Keratinocyte (primary cell): ENCODE data around the gene ZNF423. TPM values are rescaled to one million over a fixed set of nuclear protein-coding genes. Genes with fewer than 3 reads are reported as not detected.

Experiments
- DNase-seq: peaks from one replicate; pipeline ENCODE4 v3.0.0-alpha.2; 2011; ENCODE audit warnings: low read depth, missing footprints, low spot score
- FAIRE-seq: peaks from 2 replicates; lab custom pipeline; 2011; peaks lifted over from hg19 to GRCh38; lab: Jason Lieb, UNC
- H2AFZ ChIP-seq: 2 replicates; pipeline ENCODE4 v1.6.0; 2012; ENCODE audit warnings: low read length, control low read depth, inconsistent platforms; ENCODE audit not compliant: control insufficient read depth
- H3K27ac ChIP-seq: 2 replicates; pipeline ENCODE4 v1.5.1; 2011; ENCODE audit warnings: low read length; ENCODE audit not compliant: control insufficient read depth, insufficient read depth
- H3K27me3 ChIP-seq: 3 replicates; pipeline ENCODE4 v1.6.0; 2011; ENCODE audit warnings: low read length; ENCODE audit not compliant: control insufficient read depth, insufficient read depth; ENCODE audit errors: extremely low read depth
- H3K36me3 ChIP-seq, 2 experiments: 2 replicates in 1 of 2; 3 replicates in 1 of 2; pipeline ENCODE4 v1.5.1; 2011; ENCODE audit warnings: low read length in 2 of 2, mild to moderate bottlenecking in 1 of 2; ENCODE audit not compliant: control insufficient read depth in 2 of 2, insufficient read depth in 2 of 2; ENCODE audit errors: extremely low read depth in 1 of 2
- H3K4me1 ChIP-seq: 3 replicates; pipeline ENCODE4 v1.5.1; 2011; ENCODE audit warnings: low read length; ENCODE audit not compliant: control insufficient read depth, insufficient read depth; ENCODE audit errors: extremely low read depth
- H3K4me2 ChIP-seq: 3 replicates; pipeline ENCODE4 v1.6.0; 2011; ENCODE audit warnings: low read depth, low read length; ENCODE audit not compliant: control insufficient read depth, insufficient read depth; ENCODE audit errors: extremely low read depth
- H3K4me3 ChIP-seq, 3 experiments: fragments of 200-600 bp in 1 of 3; sonication (generic) in 1 of 3; 2 replicates in 2 of 3; 3 replicates in 1 of 3; pipeline ENCODE4 v1.5.1; 2011 to 2016; ENCODE audit warnings: low read length in 3 of 3, mild to moderate bottlenecking in 3 of 3, control low read depth in 2 of 3, inconsistent platforms in 1 of 3, low read depth in 1 of 3, mixed read lengths in 1 of 3, mixed run types in 1 of 3, moderate library complexity in 1 of 3; ENCODE audit not compliant: control insufficient read depth in 2 of 3, insufficient read depth in 2 of 3; ENCODE audit errors: extremely low read depth in 1 of 3
- H3K79me2 ChIP-seq: 2 replicates; pipeline ENCODE4 v1.6.0; 2012; ENCODE audit warnings: low read length; ENCODE audit not compliant: control insufficient read depth, insufficient read depth
- H3K9ac ChIP-seq: 3 replicates; pipeline ENCODE4 v1.6.0; 2011; ENCODE audit warnings: low read length; ENCODE audit not compliant: control insufficient read depth, insufficient read depth; ENCODE audit errors: extremely low read depth
- H3K9me1 ChIP-seq: 3 replicates; pipeline ENCODE4 v1.6.0; 2011; ENCODE audit warnings: low read length; ENCODE audit not compliant: control insufficient read depth, insufficient read depth; ENCODE audit errors: extremely low read depth
- H3K9me3 ChIP-seq: 2 replicates; pipeline ENCODE4 v1.5.1; 2012; ENCODE audit warnings: low read depth, low read length; ENCODE audit not compliant: control insufficient read depth
- H4K20me1 ChIP-seq: 3 replicates; pipeline ENCODE4 v1.6.0; 2011; ENCODE audit warnings: low read length; ENCODE audit not compliant: control insufficient read depth, insufficient read depth; ENCODE audit errors: extremely low read depth
- CTCF ChIP-seq, 3 experiments: IDR thresholded peaks in 1 of 3; conservative IDR thresholded peaks in 1 of 3; optimal IDR thresholded peaks in 1 of 3; 2 replicates in 2 of 3; 3 replicates in 1 of 3; pipeline versions ENCODE3 to v1.5.1; 2011; ENCODE audit warnings: low read length in 3 of 3, mild to moderate bottlenecking in 3 of 3, moderate library complexity in 2 of 3, control low read depth in 1 of 3, inconsistent platforms in 1 of 3; ENCODE audit not compliant: insufficient read depth in 2 of 3; ENCODE audit errors: extremely low read depth in 1 of 3
- EZH2 ChIP-seq: IDR thresholded peaks from one replicate; pipeline ENCODE4 v1.6.1; 2012; ENCODE audit warnings: inconsistent platforms, mild to moderate bottlenecking, low read length, moderate library complexity
- dilution Hi-C: fragments of 300-500 bp; cut with MboI; formaldehyde crosslinking; loops from one replicate; pipeline ENCODE4 v1.7.0; 2020; ENCODE audit warnings: low sequenced_read_pairs; ENCODE audit not compliant: extremely low pct_ligation_motif_present
- polyA plus RNA-seq, 5 experiments: library from polyadenylated mRNA; depleted of rRNA in 3 of 5; stranded (reverse) in 3 of 5; stranded (forward) in 1 of 5; unstranded in 1 of 5; fragments of >200 nt; gene quantifications; 1 replicate in 1 of 5; 2 replicates in 3 of 5; 3 replicates in 1 of 5; pipeline versions ENCODE4 v1.2.1 to v1.2.3, GENCODE V29; 2011 to 2012; ENCODE audit warnings: missing spikeins in 2 of 5, low read depth in 1 of 5, low replicate concordance in 1 of 5

ZNF423 gene
- polyA plus RNA-seq, 1 donor (not counting 4 experiments of a cell fraction or from before 2014, with no cell fraction given) = 0.05 TPM

- TF ChIP-seq CTCF (optimal IDR thresholded peaks at IDR 0.05 in 1 of 3, IDR thresholded peaks at IDR 0.05 in 1 of 3, conservative IDR thresholded peaks at IDR 0.05 in 1 of 3; ENCODE audit: extremely low read depth in 1 of 3, insufficient read depth in 2 of 3, low read length in 3 of 3) = no peak
- TF ChIP-seq EZH2 = no peak
- FAIRE-seq = no peak
These were observed 45.0 kb upstream of the ZNF423 start for GRCh38 chr16:49900875-49901274.

GRCh38 chr16:49899991-49900695 lies 44.2 kb upstream of the ZNF423 start:
- H3K27me3 ChIP-seq = no peaks in the 10 kb centered on the region
- no peak for FAIRE-seq
- H3K9me3 ChIP-seq = no peaks in the 10 kb centered on the region
- no peaks in the 10 kb centered on the region for H3K4me1 ChIP-seq
- no peak overlapping the region for H2AFZ ChIP-seq
- no peaks in the 10 kb centered on the region for H3K9me1 ChIP-seq
- no peak overlapping the region for H3K4me2 ChIP-seq
- DNase-seq = no peak
- no peak overlapping the region for H3K4me3 ChIP-seq
- no peak for TF ChIP-seq EZH2
- TF ChIP-seq CTCF (optimal IDR thresholded peaks at IDR 0.05 in 1 of 3, IDR thresholded peaks at IDR 0.05 in 1 of 3, conservative IDR thresholded peaks at IDR 0.05 in 1 of 3; ENCODE audit: extremely low read depth in 1 of 3, insufficient read depth in 2 of 3, low read length in 3 of 3) = no peak
- H3K9ac ChIP-seq = no peak overlapping the region
- no peaks in the 10 kb centered on the region for H3K36me3 ChIP-seq
- no peak overlapping the region for H3K27ac ChIP-seq
- dilution Hi-C loops = loop anchor here (25.0 kb wide), 1 partner anchor 463 kb away; no protein-coding TSS in a partner anchor
- H3K79me2 ChIP-seq = no peaks in the 10 kb centered on the region
- no peaks in the 10 kb centered on the region for H4K20me1 ChIP-seq

More at GRCh38 chr16:49900875-49901274, 45.0 kb upstream of the ZNF423 start:
- Histone ChIP-seq H3K36me3 (no peaks in the 10 kb centered on the region), H3K4me3 (no peak overlapping the region), H3K9me1 (no peaks in the 10 kb centered on the region), H3K4me2 (no peak overlapping the region), H3K4me1 (no peaks in the 10 kb centered on the region), H3K79me2 (no peaks in the 10 kb centered on the region), H4K20me1 (no peaks in the 10 kb centered on the region), H3K9ac (no peak overlapping the region), H2AFZ (no peak overlapping the region), H3K27me3 (no peaks in the 10 kb centered on the region), H3K27ac (no peak overlapping the region), H3K9me3 (no peaks in the 10 kb centered on the region)
- dilution Hi-C loops = no loop called here
- no peak for DNase-seq
